ENCODE data around the gene TRAPPC10.
"Not testable (repeated sequence)": the region's sequence is repeated elsewhere in the genome, so short reads cannot be mapped to it uniquely, and the experiment has no call there.

DNA sequence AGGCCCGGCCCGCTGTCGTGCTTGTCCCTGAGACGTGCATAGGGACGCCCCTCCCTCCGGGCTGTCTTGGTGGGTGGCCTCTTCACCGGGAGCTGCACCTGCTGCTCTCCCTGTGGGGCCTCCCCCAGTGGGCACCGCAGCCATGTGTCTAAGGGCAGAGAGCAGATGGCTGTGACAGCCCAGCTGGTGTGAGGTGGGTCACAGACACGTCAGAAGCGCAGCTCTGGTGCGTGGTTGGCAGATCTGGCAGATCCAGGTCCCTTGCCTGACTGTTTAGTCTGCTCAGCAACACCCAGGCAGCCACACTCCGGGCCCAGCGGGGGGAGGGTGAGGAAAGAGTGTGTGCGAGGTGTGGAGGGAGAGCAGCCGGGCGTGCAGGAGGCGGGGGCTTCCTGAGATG is 131.3 kb downstream of the TRAPPC10 start:
- TF ChIP-seq STAT5A (IDR thresholded peaks at IDR 0.05; ENCODE audit: borderline replicate concordance, low read length); POLR2AphosphoS5 (IDR thresholded peaks at IDR 0.05; ENCODE audit: control insufficient read depth, insufficient read depth, low read depth, low read length); YY1 (IDR thresholded peaks at IDR 0.05; ENCODE audit: borderline replicate concordance in 1 of 3, control insufficient read depth in 1 of 3, extremely low read depth in 1 of 3, insufficient read depth in 3 of 3, insufficient read length in 1 of 3, insufficient replicate concordance in 2 of 3, low read depth in 1 of 3, low read length in 2 of 3); JUND (IDR thresholded peaks at IDR 0.05; ENCODE audit: borderline replicate concordance, low read depth, low read length); JUND (tag; IDR thresholded peaks at IDR 0.05; ENCODE audit: borderline replicate concordance, low read depth, low read length); MAFF (IDR thresholded peaks at IDR 0.05; ENCODE audit: low read length); ZNF766 (CRISPR knock-in tag; conservative IDR thresholded peaks at IDR 0.05): not testable (repeated sequence)
- TF ChIP-seq, protein P1, sequence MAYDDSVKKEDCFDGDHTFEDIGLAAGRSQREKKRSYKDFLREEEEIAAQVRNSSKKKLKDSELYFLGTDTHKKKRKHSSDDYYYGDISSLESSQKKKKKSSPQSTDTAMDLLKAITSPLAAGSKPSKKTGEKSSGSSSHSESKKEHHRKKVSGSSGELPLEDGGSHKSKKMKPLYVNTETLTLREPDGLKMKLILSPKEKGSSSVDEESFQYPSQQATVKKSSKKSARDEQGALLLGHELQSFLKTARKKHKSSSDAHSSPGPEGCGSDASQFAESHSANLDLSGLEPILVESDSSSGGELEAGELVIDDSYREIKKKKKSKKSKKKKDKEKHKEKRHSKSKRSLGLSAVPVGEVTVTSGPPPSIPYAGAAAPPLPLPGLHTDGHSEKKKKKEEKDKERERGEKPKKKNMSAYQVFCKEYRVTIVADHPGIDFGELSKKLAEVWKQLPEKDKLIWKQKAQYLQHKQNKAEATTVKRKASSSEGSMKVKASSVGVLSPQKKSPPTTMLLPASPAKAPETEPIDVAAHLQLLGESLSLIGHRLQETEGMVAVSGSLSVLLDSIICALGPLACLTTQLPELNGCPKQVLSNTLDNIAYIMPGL (CRISPR knock-in tag; IDR thresholded peaks at IDR 0.05) = not testable (repeated sequence)
- TF ChIP-seq, protein P2, sequence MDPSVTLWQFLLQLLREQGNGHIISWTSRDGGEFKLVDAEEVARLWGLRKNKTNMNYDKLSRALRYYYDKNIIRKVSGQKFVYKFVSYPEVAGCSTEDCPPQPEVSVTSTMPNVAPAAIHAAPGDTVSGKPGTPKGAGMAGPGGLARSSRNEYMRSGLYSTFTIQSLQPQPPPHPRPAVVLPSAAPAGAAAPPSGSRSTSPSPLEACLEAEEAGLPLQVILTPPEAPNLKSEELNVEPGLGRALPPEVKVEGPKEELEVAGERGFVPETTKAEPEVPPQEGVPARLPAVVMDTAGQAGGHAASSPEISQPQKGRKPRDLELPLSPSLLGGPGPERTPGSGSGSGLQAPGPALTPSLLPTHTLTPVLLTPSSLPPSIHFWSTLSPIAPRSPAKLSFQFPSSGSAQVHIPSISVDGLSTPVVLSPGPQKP (CRISPR knock-in tag; IDR thresholded peaks at IDR 0.05) = not testable (repeated sequence)
- TF ChIP-seq, protein P3, sequence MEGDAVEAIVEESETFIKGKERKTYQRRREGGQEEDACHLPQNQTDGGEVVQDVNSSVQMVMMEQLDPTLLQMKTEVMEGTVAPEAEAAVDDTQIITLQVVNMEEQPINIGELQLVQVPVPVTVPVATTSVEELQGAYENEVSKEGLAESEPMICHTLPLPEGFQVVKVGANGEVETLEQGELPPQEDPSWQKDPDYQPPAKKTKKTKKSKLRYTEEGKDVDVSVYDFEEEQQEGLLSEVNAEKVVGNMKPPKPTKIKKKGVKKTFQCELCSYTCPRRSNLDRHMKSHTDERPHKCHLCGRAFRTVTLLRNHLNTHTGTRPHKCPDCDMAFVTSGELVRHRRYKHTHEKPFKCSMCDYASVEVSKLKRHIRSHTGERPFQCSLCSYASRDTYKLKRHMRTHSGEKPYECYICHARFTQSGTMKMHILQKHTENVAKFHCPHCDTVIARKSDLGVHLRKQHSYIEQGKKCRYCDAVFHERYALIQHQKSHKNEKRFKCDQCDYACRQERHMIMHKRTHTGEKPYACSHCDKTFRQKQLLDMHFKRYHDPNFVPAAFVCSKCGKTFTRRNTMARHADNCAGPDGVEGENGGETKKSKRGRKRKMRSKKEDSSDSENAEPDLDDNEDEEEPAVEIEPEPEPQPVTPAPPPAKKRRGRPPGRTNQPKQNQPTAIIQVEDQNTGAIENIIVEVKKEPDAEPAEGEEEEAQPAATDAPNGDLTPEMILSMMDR (IDR thresholded peaks at IDR 0.05 in 2 of 3, conservative IDR thresholded peaks at IDR 0.05 in 1 of 3; ENCODE audit: insufficient read depth in 2 of 3, low read depth in 1 of 3, low read length in 3 of 3) = not testable (repeated sequence)
- TF ChIP-seq, protein P4, sequence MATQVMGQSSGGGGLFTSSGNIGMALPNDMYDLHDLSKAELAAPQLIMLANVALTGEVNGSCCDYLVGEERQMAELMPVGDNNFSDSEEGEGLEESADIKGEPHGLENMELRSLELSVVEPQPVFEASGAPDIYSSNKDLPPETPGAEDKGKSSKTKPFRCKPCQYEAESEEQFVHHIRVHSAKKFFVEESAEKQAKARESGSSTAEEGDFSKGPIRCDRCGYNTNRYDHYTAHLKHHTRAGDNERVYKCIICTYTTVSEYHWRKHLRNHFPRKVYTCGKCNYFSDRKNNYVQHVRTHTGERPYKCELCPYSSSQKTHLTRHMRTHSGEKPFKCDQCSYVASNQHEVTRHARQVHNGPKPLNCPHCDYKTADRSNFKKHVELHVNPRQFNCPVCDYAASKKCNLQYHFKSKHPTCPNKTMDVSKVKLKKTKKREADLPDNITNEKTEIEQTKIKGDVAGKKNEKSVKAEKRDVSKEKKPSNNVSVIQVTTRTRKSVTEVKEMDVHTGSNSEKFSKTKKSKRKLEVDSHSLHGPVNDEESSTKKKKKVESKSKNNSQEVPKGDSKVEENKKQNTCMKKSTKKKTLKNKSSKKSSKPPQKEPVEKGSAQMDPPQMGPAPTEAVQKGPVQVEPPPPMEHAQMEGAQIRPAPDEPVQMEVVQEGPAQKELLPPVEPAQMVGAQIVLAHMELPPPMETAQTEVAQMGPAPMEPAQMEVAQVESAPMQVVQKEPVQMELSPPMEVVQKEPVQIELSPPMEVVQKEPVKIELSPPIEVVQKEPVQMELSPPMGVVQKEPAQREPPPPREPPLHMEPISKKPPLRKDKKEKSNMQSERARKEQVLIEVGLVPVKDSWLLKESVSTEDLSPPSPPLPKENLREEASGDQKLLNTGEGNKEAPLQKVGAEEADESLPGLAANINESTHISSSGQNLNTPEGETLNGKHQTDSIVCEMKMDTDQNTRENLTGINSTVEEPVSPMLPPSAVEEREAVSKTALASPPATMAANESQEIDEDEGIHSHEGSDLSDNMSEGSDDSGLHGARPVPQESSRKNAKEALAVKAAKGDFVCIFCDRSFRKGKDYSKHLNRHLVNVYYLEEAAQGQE (IDR thresholded peaks at IDR 0.05; ENCODE audit: borderline replicate concordance) = not testable (repeated sequence)
- TF ChIP-seq, protein P4 (CRISPR knock-in tag; IDR thresholded peaks at IDR 0.05; ENCODE audit: low read depth) = not testable (repeated sequence)

All from K562 (cell line).